GM13977 (cell line): Measurements from ENCODE around the gene RGS7.
"Not testable (repeated sequence)": the region's sequence is repeated elsewhere in the genome, so short reads cannot be mapped to it uniquely, and the experiment has no call there.

Source experiments
- DNase-seq: peaks from one replicate; pipeline ENCODE4 v3.0.0; 2012; ENCODE audit warnings: low spot score
- in situ Hi-C: fragments of 300-500 bp; cut with MboI; formaldehyde crosslinking; loops from one replicate; pipeline ENCODE4 v1.12.0; 2022; ENCODE audit warnings: low sequenced_read_pairs, low pct_unique_long_range_greater_than_20kb, mixed read lengths, inconsistent platforms; ENCODE audit not compliant: unreplicated experiment
- TF ChIP-seq, protein P1 (sequence below): IDR thresholded peaks from 2 replicates; pipeline ENCODE4 v1.5.1; 2012; ENCODE audit warnings: mild to moderate bottlenecking, control low read depth; ENCODE audit not compliant: insufficient read depth; ENCODE audit errors: extremely low read depth, missing control alignments

RGS7 gene

DNA sequence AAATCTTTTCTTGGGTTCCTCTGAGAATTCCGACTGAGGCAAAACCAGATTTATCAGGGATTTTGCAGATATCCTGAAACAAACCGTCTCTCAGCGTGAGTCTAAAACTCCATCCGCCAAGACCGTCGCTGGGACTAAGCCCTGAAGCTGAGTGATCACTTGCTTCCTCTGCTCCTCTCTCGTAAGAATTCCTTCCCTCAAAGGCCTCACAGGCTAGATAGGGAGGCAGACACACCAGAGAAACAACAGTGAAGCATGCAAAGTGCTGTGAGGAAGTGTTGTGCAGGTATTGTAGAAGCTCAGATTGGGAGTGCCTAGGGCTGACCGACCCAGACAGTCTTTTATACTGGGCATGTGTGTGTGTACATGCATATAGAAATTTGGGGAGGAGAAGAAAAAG is 119.1 kb downstream of the RGS7 start:
- in situ Hi-C loops = no loop called here
- no peak for DNase-seq
- TF ChIP-seq, protein P1, sequence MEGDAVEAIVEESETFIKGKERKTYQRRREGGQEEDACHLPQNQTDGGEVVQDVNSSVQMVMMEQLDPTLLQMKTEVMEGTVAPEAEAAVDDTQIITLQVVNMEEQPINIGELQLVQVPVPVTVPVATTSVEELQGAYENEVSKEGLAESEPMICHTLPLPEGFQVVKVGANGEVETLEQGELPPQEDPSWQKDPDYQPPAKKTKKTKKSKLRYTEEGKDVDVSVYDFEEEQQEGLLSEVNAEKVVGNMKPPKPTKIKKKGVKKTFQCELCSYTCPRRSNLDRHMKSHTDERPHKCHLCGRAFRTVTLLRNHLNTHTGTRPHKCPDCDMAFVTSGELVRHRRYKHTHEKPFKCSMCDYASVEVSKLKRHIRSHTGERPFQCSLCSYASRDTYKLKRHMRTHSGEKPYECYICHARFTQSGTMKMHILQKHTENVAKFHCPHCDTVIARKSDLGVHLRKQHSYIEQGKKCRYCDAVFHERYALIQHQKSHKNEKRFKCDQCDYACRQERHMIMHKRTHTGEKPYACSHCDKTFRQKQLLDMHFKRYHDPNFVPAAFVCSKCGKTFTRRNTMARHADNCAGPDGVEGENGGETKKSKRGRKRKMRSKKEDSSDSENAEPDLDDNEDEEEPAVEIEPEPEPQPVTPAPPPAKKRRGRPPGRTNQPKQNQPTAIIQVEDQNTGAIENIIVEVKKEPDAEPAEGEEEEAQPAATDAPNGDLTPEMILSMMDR = no peak

DNA sequence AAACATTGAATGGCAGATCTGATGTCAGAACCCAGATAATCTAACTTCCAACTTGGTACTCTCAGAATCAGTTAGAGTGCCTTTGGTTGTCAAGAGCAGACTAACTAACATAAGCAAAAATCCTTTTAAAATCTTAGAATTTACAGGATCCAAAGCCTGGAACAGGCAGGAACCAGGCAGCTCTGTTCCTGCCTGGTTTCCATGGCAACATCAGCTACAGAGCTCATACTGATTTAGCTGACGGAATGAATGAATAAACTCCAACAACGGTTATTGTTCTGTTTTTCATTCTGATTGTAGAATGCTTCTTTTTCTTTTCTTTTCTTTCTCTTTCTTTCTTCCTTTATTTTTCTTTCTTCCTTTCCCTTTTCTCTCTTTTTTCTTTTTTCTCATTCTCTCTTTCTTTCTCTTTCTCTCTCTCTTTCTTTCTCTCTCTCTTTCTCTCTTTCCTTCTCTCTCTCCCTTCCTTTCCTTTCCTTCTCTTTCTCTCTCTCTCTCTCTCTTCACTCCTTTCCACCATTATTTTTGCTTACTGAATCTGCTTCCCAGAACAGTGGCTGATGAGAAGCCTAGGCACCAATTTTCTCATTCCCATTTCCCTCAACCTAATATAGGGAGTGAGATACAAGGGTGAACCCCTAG is 121.6 kb downstream of the RGS7 start:
- TF ChIP-seq, protein P1 = no peak
- in situ Hi-C loops = no loop called here
- no peak for DNase-seq

DNA sequence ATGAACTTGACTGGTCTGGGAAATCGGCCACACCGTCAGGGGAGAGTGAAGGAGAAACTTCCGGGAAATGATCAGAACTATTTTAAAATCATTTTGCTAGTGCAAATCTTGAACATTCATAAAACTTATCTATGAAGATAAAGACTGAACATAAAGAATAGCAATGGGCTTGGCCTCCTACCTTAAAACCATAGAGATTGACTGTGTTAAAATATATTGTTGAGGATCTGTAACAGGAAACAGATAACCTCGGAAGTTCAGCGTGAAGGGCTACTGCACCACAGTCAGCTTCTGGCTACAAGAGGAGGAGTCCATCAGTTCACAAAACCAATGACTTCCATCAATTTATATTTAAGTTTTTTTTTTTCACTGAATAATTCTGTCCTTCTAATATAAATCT is 127.3 kb downstream of the RGS7 start:
- TF ChIP-seq, protein P1 = no peak
- DNase-seq = no peak
- in situ Hi-C loops = no loop called here

DNA sequence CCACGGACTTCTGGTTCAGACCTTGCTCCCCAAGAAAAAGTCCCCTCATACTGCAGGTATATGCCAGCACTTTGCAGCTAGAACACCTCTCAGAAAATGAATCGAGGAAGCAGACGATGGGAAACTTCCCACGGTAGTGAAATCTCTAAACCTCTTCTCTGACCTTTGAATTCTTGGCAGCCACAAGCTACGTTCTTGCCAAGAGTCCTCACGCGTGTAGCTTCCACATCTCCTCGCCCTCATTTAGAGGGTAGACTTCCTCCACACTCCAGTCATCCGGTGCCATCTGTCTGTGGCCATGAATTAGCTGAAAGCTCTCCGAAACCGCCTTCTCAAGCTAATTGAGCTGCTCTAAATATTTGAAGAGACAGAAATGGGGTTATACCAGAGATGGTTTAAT is 127.8 kb downstream of the RGS7 start:
- no peak for DNase-seq
- in situ Hi-C loops = no loop called here
- TF ChIP-seq, protein P1 = no peak

DNA sequence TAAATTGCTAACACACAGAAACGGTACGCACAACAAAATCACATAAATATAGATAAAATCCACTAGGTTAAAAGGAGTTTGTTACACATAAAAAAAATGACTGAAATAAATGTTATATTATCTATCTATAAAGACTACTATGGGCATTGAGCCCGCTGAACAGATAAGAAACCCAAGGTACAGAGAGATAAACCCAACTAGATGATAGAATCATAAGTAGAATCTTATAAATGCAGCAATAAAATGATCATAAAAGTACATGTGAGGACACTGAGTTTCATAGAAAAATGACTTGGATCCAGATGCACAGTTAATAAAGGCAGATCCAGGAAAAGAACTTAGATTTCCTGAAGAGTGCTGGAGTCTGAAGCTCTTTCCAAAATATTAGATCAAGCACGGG is 128.7 kb downstream of the RGS7 start:
- DNase-seq = no peak
- TF ChIP-seq, protein P1 = no peak
- in situ Hi-C loops = no loop called here

DNA sequence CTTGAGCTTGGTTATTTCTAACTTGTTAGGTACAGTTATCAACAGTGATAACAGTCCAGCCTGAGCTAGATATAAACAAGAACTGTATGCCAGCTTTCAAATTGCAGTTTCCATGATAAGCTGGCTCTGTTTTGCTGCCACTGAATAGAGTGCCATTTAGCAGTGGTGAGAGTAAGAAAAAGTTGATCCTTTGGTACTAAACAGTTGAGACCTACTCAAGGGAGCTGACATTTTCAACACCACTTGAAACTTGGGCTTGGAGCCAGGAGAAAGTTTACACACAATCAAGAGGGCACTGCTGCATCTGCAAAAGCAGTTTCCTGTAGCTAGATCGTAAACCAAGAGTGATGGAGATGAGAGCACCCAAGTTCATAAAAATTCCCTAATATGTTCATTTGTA is 131.3 kb downstream of the RGS7 start:
- TF ChIP-seq, protein P1 = no peak
- DNase-seq = no peak
- in situ Hi-C loops = no loop called here

DNA sequence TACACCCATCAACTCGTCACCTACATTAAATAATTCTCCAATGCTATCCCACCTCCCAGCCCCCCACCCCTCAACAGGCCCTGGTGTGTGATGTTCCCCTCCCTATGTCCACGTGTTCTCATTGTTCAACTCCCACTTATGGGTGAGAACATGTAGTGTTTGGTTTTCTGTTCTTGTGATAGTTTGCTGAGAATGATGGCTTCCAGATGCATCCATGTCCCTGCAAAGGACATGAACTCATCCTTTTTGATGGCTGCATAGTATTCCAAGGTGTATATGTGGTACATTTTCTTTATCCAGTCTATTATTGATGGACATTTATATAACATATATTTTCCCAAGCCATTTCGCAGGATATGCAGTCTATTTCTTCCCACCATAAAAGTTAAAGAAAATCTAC is 132.8 kb downstream of the RGS7 start:
- DNase-seq, in situ Hi-C loops: not testable (repeated sequence)

DNA sequence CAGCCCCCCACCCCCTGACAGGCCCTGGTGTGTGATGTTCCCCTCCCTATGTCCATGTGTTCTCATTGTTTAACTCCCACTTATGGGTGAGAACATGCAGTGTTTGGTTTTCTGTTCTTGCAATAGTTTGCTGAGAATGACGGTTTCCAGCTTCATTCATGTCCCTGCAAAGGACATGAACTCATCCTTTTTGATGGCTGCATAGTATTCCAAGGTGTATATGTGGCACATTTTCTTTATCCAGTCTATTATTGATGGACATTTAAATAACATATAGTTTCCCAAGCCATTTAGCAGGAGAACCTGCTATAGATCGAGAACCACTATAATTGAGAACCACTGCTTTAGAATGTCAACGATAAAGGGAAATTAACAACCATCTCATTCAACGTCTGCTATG is 134.2 kb downstream of the RGS7 start:
- DNase-seq, in situ Hi-C loops: not testable (repeated sequence)
